Renal cortical epithelial cell (primary cell): Measurements from ENCODE around the gene PHRF1. TPM values are rescaled to one million over a fixed set of nuclear protein-coding genes. Genes with fewer than 3 reads are reported as not detected.

Source experiments
- DNase-seq: peaks from one replicate; pipeline ENCODE4 v3.0.0-alpha.2; 2011; ENCODE audit warnings: low read depth
- total RNA-seq: library from RNA; depleted of rRNA; stranded (reverse); fragments of >200 nt; gene quantifications from 2 replicates; pipeline ENCODE4 v1.2.3, GENCODE V29; 2014

Gene PHRF1
- total RNA-seq, 1 donor from 2014 or later = 40.9 TPM

- no peak for DNase-seq
Observed at GRCh38 chr11:539971-540481, 36.2 kb upstream of the PHRF1 start.

GRCh38 chr11:540583-541432 is 35.5 kb upstream of the PHRF1 start:
- DNase-seq = no peak

- DNase-seq = no peak
Observed at GRCh38 chr11:541433-541885, 34.8 kb upstream of the PHRF1 start.

GRCh38 chr11:544817-545166 is 31.5 kb upstream of the PHRF1 start:
- DNase-seq = no peak

GRCh38 chr11:545171-545570 is 31.1 kb upstream of the PHRF1 start:
- no peak for DNase-seq

GRCh38 chr11:548700-549603 is 27.3 kb upstream of the PHRF1 start:
- peak; percentile 36 for DNase-seq

GRCh38 chr11:550021-550745 is 26.1 kb upstream of the PHRF1 start:
- DNase-seq = no peak

GRCh38 chr11:550746-551085 is 25.6 kb upstream of the PHRF1 start:
- DNase-seq = no peak

GRCh38 chr11:551131-551530 is 25.1 kb upstream of the PHRF1 start:
- no peak for DNase-seq

- no peak for DNase-seq
Observed at GRCh38 chr11:551596-551995, 24.7 kb upstream of the PHRF1 start.

- no peak for DNase-seq
Observed at GRCh38 chr11:553083-553987, 22.9 kb upstream of the PHRF1 start.

GRCh38 chr11:553988-554340 is 22.3 kb upstream of the PHRF1 start:
- no peak for DNase-seq

- DNase-seq = peak; percentile 34
Observed at GRCh38 chr11:554428-555226, 21.6 kb upstream of the PHRF1 start.

- DNase-seq = no peak
Observed at GRCh38 chr11:555227-555779, 21.0 kb upstream of the PHRF1 start.

- no peak for DNase-seq
Observed at GRCh38 chr11:555780-556661, 20.2 kb upstream of the PHRF1 start.

GRCh38 chr11:556662-557256 is 19.5 kb upstream of the PHRF1 start:
- DNase-seq = no peak

GRCh38 chr11:557328-558132 is 18.7 kb upstream of the PHRF1 start:
- DNase-seq = no peak

- no peak for DNase-seq
Observed at GRCh38 chr11:558503-558902, 17.8 kb upstream of the PHRF1 start.
